WTC11 (cell line): ENCODE measurements around the gene PPP1R3D. TPM values are rescaled to one million over a fixed set of nuclear protein-coding genes. Genes with fewer than 3 reads are reported as not detected.

Source experiments
- AR ChIP-seq: fragments of 250-450 bp; sonication (Bioruptor Pico); IDR thresholded peaks from 2 replicates; pipeline ENCODE4 v1.9.0; 2021; ENCODE audit warnings: mild to moderate bottlenecking
- CTCF ChIP-seq: fragments of 200-600 bp; IDR thresholded peaks from 2 replicates; pipeline ENCODE4 v1.8.0; 2022; ENCODE audit warnings: antibody characterized with exemption
- ESRRA ChIP-seq: sonication (generic); formaldehyde crosslinking; IDR thresholded peaks from 2 replicates; pipeline ENCODE4 v1.8.1; 2022; ENCODE audit warnings: mild to moderate bottlenecking, missing genetic modification reagents, borderline replicate concordance
- NR2C2 ChIP-seq: sonication (generic); formaldehyde crosslinking; IDR thresholded peaks from 2 replicates; pipeline ENCODE4 v1.8.0; 2022; ENCODE audit warnings: mild to moderate bottlenecking, missing genetic modification reagents
- TCF7 ChIP-seq: sonication (generic); formaldehyde crosslinking; IDR thresholded peaks from 2 replicates; pipeline ENCODE4 v1.8.0; 2022; ENCODE audit warnings: mild to moderate bottlenecking, low read depth, missing genetic modification reagents, moderate library complexity
- total RNA-seq: library from RNA; stranded (reverse); gene quantifications from 3 replicates; pipeline ENCODE4 v1.2.3, GENCODE V29; 2021
- TF ChIP-seq, protein P1 (sequence below): sonication (generic); formaldehyde crosslinking; IDR thresholded peaks from 2 replicates; pipeline ENCODE4 v1.8.1; 2022; ENCODE audit warnings: low read depth, missing genetic modification reagents, borderline replicate concordance
- TF ChIP-seq, protein P2 (sequence below): sonication (generic); formaldehyde crosslinking; IDR thresholded peaks from 2 replicates; pipeline ENCODE4 v1.8.1; 2023; ENCODE audit warnings: mild to moderate bottlenecking, moderate library complexity, missing genetic modification reagents

The PPP1R3D gene
- total RNA-seq, 1 experiment from 2014 or later, result 2.4 TPM

- TF ChIP-seq, protein P1, sequence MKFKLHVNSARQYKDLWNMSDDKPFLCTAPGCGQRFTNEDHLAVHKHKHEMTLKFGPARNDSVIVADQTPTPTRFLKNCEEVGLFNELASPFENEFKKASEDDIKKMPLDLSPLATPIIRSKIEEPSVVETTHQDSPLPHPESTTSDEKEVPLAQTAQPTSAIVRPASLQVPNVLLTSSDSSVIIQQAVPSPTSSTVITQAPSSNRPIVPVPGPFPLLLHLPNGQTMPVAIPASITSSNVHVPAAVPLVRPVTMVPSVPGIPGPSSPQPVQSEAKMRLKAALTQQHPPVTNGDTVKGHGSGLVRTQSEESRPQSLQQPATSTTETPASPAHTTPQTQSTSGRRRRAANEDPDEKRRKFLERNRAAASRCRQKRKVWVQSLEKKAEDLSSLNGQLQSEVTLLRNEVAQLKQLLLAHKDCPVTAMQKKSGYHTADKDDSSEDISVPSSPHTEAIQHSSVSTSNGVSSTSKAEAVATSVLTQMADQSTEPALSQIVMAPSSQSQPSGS (CRISPR knock-in tag), result no peak
- TF ChIP-seq ESRRA (CRISPR knock-in tag) (no peak), TCF7 (CRISPR knock-in tag) (no peak), NR2C2 (CRISPR knock-in tag) (no peak), AR (no peak), CTCF (no peak)
- TF ChIP-seq, protein P2, sequence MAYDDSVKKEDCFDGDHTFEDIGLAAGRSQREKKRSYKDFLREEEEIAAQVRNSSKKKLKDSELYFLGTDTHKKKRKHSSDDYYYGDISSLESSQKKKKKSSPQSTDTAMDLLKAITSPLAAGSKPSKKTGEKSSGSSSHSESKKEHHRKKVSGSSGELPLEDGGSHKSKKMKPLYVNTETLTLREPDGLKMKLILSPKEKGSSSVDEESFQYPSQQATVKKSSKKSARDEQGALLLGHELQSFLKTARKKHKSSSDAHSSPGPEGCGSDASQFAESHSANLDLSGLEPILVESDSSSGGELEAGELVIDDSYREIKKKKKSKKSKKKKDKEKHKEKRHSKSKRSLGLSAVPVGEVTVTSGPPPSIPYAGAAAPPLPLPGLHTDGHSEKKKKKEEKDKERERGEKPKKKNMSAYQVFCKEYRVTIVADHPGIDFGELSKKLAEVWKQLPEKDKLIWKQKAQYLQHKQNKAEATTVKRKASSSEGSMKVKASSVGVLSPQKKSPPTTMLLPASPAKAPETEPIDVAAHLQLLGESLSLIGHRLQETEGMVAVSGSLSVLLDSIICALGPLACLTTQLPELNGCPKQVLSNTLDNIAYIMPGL (CRISPR knock-in tag), result no peak
- TF ChIP-seq, all 79 proteins: peak for 0
Observed at GRCh38 chr20:59888050-59888449, 52.1 kb downstream of the PPP1R3D start (continued).

Other genes with a start within 250 kb of the PPP1R3D start
- gene SYCP2, start 6.7 kb downstream of the PPP1R3D start, total RNA-seq, result 0.31 to 0.69 TPM (median 0.55 TPM) in 3 replicates
- gene FAM217B, start 84 bp upstream of the PPP1R3D start, total RNA-seq, result 14.8 to 17.9 TPM (median 16.0 TPM) in 3 replicates
- 1.0 to 1.4 TPM (median 1.3 TPM) in 3 replicates for gene CDH26, start 18.1 kb upstream of the PPP1R3D start, total RNA-seq